GM19397 (cell line): Measurements from ENCODE around the gene DNAI7.

Experiments
- ATAC-seq: cut with Tn5 transposase; IDR thresholded peaks from one replicate; pipeline ENCODE4 v1.9.1; 2021; ENCODE audit warnings: mild to moderate bottlenecking, moderate library complexity; ENCODE audit not compliant: unreplicated experiment

The DNAI7 gene, protein sequence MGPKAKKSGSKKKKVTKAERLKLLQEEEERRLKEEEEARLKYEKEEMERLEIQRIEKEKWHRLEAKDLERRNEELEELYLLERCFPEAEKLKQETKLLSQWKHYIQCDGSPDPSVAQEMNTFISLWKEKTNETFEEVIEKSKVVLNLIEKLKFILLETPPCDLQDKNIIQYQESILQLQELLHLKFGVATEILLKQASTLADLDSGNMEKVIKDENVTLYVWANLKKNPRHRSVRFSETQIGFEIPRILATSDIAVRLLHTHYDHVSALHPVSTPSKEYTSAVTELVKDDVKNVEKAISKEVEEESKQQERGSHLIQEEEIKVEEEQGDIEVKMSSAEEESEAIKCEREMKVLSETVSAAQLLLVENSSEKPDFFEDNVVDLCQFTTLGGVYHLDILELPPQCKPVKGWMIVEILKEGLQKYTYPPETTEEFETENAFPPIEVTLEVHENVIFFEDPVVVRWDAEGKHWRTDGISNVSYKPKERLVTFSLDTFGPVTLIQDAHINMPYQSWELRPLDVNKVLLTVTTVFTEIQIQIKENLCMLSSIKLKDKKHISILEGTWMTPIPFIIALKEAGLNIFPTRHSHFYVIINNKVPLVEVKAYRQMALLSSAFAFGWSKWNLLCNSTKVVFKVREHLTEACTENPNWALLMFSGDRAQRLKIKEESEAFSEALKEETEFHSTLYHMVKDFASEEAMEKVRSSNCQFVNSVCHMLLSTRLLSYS

DNA sequence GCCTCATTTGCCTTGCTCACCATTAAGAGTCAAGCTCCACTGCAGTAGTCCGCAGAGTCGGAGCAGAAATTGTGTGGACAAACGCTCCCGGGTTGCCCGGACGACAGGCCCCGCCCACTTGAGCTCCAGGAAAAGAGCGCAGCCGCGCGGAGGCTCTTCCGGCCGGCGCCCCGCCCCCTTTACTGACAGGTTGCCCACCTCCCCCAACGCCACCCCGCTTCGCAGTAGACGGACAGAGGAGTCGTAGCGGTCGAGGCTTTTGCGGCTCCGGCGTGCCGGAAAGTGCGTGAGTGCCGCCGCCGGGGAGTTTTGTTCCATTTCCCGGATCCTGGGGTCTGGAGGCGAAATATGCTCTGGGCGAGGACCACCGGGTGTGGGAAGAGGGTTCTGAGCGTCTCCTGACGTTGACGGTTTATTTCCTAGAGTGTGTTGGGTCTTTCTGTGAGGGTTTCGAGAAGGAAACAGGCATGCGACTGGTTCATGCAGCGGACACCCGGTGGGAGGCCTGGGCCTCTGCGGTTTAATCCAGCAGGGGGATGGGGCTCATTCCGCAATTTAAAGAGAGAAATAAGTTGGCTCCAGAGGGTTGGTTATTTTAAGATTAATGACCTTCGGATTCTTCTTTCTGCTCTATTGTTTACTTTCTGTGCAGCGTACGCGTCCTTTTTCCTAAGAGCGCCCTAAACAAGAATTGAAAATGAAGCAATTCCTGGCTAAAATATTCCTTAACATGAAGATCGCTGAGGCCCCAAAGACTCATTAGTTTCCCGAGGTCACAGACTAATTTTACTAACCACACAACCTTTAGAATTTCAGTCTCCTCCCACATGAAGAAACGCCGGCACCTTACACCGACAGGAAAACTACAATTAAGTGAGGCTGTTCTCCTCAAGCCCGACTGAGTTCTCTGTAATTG, at the start of gene DNAI7, which contains the start of gene ETFRF1:
Gene DNAI7 (minus strand): TSS at position 105 of the 916 bp plus-strand sequence. CDS start 82 bp downstream, at position 23.
Gene ETFRF1 (plus strand): TSS at position 182 of the 916 bp plus-strand sequence. CDS start 8,720 bp downstream, outside the sequence.
- peak; percentile 96 for ATAC-seq

DNA sequence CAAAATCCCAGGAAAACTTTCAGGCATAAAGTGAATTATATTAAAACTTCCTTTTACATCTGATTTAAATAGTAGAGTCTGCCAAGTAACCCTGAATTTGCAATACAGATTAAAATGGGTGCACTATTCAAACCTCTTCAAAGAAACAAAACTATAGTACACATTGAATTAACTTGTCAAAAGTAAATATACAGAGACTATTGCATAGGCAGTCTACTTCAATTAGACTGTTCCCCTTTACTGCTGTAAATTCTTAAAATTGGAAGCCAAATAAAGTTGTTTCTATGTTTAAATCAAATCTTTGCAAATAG, 48.7 kb upstream of the DNAI7 start:
- ATAC-seq, result no peak

DNA sequence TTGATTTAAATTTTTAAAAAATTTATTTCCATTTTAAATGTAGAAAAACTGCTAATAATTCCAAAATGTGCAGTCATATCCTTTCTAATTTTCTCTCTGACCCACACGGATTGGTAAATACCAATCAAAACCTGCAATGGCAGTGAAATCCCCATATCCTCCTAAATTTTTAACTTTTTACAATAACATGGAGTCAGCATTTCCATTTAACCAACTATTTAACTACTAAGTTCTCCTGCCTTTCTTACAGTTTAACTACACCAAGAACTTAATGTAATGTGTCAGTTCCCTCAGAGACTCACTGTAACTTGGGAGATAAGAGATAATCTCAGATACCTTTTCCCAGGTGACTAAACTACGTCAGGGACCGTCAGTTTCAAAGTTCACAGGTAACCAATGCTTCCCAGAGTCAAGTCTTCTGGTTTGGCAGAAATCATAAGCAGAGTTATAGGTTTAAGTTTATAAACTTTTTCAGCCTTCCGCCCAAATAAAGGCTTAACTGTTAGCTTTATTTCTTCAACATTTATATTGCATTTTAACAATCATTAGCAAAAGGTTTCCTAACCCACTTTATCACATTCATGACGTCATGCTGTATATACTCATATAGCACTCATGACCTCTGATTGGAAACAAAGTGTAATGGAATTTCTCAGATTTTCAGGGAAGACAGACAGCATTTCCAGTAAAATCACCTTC, 48.2 kb upstream of the DNAI7 start:
- ATAC-seq, result no peak

DNA sequence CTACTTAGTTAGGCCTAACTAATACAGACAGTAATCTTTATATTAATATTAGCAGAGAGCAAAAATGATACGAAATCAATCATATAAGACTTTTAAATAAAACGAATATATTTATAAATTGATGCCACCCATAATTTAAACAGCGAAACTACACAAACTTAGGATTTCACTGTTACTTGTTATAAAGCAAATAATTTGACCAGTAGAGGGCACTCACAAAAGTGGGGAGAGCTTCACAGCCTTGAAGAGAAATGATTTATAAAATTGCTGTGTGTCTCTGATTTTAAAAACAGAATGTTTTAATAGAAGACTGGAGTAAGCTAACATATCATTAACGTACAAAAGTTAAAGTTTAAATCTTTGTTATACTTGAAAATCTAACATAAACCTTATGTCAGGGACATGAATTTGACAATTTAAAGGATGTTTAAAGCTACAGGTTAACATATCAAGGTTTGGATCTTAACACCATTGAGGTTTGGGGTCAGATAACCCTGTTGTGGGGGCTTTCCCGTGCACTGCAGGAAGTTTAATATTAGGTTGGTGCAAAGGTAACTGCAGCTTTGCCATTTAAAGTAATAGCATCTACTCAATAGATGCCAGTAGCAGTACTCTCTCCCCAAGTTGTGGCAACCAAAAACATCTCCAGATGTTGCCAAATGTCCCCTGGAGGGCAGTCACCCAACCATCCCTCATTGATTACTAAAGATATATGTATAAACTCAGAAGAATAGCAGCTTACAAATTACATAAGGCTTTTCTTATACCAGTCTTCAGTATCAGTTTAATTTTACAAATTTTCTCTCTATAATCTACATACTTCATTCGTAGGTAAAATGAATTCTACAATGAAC, 46.4 kb upstream of the DNAI7 start:
- ATAC-seq, result no peak

DNA sequence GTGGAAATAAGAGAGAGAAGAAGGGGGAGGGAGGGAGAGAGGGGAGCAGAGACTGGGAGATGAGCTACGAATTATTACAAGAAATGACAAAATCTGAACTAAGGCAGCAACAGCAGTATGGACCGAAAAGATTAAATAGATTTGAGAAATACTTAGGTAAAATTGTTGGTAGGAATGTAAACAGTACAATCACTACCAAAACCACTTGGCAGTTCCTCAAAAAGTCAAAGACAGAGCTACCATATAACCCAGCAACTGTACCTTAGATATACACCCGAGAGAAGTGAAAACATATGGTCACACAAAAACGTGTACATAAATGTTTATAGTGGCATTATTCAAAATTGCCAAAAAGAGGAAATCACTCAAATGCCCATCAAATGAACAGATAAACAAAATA, 41.7 kb upstream of the DNAI7 start:
- ATAC-seq, result no peak

DNA sequence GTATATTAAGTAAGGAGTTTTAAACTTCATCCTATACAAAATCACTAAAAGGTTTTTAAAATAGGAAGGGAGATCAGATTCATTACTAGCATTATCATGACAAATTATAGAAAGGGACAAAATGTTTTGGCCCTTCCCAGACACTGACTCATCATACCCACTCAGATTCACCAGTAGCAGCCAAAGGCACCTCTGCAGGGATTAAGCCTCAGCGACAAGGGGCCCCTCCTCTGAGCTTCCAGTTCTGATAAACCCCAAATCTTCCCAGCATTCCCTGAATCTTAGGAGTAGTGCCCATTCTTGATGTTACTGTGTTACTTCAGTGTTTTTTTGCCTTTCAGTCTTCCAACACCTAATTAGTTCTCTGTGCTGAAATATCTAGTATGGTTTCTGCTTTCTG, 41.2 kb upstream of the DNAI7 start:
- ATAC-seq, result no peak

DNA sequence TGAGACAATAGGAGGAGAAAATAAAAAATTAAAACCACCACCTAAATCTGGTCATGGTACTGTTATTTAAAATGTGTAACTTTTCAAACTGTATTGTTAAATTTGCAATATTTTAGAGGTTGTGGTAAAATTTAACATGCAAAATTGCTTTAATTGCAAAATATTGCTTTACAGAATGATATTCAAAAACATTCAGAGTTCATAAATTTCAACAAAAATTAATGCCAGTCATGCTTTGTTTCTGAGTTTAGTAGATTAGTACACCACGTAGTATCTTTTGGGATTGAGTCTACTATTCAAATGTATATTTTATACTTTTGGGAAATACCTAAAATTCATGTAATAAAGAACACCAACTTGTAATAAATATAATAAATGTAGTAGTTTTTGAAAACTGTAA, 18.4 kb upstream of the DNAI7 start:
- no peak for ATAC-seq

DNA sequence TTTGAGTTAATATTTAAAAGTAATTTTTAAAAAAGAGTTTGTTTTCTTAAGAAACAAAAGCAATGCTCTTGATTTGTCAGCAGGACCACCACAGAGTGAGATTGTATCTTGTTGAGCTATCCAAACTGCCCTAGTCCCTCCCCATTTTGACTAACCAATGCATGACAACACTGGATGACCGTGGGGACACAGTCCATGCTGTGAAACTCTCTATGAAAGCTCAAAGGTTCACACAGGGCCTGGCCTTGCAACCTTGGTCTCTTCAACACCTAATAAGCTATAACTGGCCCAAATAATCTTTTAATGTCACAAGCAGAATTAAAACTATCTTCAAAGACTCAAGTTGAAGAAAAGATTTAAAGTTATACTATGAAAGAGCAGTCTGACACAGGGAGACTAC, 13.6 kb upstream of the DNAI7 start:
- no peak for ATAC-seq

DNA sequence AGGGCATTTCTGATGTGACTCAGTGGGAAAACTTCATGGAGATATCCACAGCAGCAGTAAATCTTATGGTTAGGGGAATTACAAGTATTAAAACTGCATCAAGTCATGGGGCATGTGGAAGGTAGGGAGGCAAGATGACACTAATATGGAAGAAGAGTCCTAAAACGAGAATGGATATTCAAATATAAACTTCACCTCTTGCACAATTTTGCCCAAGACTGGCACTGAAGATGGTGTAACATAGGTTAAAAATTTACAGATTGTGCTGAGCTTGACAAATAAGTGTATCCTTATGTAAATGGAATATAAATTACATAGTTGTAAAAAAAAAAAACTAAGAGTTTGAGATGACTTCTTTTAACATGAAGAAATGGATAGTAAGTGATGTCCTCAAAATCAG, 12.9 kb upstream of the DNAI7 start:
- ATAC-seq, result no peak

DNA sequence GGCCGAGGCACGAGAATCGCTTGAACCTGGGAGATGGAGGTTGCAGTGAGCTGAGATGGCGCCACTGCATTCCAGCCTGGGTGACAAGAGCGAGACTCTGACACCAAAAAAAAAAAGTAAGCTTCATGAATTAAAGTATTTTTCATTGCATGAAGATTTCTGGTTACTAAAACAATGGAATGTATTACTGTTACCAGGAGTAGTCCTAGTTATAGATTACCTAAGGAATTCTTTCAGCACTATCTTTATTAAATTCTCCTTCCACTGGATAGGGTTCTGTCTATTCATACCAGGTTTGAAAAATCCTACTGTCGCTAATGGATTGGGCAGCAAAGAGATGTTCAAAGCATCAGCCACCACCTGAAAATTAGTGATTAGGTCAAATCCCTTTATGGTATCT, 12.5 kb upstream of the DNAI7 start:
- no peak for ATAC-seq

DNA sequence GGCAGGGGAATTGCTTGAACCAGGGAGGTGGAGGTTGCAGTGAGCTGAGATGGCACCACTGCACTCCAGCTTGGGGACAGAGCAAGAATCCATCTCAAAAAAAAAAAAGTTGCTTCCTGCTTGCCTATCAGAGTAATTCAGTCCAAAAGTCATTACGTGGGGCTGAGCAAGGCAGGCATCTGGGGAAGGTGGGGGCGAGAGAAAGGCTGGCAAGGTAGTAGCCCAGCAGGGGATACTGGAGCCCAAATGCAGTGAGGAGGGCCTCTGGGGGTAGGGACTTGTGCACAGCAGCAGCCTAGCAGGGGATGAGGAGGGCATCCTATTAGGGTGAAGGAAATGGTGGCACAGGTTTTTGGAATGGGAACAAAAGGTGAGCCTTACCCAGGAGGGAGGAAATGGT, 7.2 kb upstream of the DNAI7 start:
- no peak for ATAC-seq

DNA sequence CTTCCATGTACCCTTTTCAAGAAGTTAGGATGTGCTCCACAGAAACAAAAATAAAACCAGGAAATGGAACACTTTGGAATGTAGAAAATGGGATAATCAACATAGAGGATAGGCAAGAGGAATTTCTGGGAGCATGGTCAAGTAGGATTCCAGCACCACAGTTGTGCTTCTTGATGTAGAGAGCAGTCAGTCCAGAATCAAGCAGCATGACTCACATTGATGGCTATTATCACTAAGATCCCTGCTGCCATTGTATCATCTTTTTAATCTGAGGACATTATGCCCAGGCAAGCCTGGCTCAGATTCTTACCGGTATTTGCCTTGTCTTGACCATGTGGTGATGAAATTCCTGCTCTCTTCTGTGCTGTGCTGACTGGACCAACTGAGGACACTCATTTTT, 5.7 kb upstream of the DNAI7 start:
- ATAC-seq, result no peak

DNA sequence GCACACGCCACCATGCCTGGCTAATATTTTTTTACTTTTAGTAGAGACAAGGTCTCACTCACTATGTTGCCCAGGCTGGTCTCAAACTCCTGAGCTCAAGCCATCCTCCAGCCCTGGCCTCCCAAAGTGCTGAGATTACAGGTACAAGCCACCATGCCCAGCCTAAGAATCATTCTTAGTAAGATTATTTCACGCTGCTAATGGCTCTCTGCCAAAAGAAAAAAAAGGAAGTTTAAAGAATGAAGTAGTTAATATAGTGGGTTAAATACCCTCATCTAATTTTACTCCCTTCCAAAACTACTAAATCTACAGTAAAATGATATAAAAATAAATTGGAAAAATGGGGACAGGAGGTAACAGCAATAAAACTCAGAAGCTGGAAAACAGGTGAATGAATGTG, 2.6 kb upstream of the DNAI7 start:
- no peak for ATAC-seq

DNA sequence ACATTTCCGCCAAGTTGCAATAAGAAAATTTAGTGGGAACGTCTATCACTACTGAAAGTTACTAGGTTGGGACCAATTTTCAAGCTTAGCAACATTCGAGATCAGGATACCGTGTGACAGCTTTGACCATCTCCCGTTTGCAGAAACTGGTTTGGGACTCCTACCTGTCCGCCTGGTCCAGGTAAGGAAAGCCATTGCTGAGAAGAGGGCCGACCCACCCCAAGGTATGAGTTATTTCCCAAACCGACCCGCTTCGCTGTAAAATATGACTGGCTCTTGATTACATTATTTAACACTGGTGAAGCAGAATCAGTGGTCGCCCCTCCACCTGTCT, 271 bp downstream of the DNAI7 start:
- no peak for ATAC-seq

DNA sequence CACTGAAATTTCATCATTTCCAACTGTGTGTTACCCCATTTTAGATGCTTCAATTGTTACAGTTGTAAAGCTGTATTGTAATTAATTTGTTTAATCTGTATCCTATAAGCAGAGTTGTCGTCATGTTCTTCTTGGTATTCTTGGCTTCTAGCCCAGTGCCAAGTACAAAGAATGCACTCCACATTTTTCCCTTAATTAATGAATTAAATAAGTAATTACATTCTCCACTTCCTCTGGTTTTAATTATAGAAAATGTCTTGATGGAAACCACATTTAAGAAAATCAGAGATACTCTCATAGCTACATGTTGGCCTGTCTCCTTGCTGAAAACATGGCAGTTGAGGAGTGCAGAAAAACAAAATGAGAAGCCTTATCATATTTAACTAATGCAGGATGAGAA, 746 bp downstream of the DNAI7 start:
- no peak for ATAC-seq

DNA sequence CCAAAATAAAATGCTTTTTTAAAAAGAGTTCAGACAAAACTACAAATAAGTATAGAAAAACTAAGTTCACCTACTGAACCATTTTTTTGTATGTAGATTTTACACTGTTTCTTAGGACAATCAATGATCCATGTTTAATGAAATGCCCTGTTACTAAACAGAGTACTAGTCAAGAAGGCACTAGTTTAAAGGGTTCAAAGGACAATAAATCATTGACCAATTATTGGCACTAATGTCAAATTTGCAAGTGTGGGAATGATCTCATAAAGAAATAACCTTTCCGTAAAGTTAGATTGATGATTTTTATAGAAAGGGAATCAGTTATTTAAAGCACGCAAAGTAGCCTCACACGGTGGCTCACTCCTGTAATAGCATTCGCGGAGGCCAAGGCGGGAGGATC, 4.2 kb downstream of the DNAI7 start:
- no peak for ATAC-seq

DNA sequence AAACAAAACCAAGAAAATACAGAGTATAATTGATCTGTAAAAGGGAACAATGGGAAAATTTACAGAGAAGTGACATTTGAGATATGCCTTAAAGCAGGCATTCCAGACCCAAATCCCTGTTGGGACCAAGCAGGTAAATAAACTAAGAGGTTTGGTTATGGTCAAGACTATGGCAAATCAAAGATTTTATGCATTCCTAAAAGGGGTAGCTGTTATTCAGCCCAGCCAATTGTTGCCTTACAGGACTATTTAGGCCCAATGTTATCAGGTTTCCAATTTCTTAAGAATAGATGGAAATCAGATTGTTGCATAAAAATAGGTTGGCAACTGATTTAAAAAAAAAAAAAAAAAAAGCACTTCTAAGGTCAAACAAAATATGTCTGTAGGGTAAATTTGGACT, 5.3 kb downstream of the DNAI7 start:
- no peak for ATAC-seq

DNA sequence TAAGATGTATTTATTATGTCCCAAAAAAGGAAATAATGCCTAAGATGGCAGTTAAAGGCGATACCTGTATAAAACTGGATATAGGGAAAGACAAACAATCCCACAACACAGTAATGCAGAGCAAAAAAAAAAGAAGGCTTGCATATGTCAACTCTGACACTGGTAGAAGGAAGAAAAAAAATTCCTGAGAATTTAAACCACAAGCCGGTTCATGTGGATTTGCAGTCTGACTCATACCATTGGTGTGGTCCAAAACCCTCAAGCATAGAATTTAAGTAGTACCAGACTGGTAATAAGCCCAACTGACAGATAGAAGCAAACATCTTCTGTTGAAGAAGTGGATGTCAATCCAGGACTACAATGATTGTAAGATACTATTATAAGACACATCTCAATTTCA, 7.2 kb downstream of the DNAI7 start:
- ATAC-seq, result no peak

DNA sequence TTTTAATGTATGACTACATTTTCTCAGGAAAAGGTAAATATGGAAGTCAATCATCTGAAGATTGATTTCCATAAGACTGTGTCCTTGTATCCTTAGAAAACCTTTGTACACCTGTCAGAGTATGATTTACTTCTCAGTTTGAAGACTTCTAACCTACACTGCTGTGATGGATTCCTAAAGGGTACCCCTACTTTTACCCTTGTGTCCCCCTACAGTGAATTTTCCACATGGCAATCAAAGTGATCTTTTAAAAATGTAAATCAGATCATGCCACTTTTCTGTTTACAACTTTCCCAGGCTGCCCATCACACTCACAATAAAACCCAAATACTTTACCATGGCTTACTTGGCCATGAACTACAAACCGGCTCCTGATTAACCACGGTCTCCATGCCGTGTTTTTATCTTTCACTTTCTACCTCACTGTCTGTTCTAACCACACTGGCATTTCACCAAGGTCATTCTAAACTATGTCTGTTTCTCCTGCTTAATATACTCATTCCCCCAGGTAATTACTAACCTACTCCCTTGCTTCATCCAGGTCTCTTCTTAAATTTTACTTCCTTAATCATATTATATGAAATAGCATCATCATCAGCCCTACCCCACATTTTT, 8.1 kb downstream of the DNAI7 start:
- ATAC-seq, result peak; percentile 76
